ENCODE measurements around the gene TTN.

GRCh38 chr2:178632729-178633128, 174.5 kb downstream of the TTN start:
- TF ChIP-seq, protein P1, sequence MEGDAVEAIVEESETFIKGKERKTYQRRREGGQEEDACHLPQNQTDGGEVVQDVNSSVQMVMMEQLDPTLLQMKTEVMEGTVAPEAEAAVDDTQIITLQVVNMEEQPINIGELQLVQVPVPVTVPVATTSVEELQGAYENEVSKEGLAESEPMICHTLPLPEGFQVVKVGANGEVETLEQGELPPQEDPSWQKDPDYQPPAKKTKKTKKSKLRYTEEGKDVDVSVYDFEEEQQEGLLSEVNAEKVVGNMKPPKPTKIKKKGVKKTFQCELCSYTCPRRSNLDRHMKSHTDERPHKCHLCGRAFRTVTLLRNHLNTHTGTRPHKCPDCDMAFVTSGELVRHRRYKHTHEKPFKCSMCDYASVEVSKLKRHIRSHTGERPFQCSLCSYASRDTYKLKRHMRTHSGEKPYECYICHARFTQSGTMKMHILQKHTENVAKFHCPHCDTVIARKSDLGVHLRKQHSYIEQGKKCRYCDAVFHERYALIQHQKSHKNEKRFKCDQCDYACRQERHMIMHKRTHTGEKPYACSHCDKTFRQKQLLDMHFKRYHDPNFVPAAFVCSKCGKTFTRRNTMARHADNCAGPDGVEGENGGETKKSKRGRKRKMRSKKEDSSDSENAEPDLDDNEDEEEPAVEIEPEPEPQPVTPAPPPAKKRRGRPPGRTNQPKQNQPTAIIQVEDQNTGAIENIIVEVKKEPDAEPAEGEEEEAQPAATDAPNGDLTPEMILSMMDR (IDR thresholded peaks at IDR 0.05): no peak
- no peak for TF ChIP-seq POLR2AphosphoS5 (IDR thresholded peaks at IDR 0.05; ENCODE audit: insufficient read depth in 1 of 2, low read depth in 1 of 2)
- no peak for TF ChIP-seq POLR2A (IDR thresholded peaks at IDR 0.05)

Data from vagina (tissue), 2 donors.